Stimulated activated CD4-positive, alpha-beta T cell treated with anti-CD3 and anti-CD28 coated beads, Interleukin-1b, Interleukin-23, amount 100 ng/mL, for 4 hours (primary cell): Measurements from ENCODE around the gene ARL4D.

Experiments used
- DNase-seq, 2 donors: peaks; one replicate each; pipeline ENCODE4 v3.0.0-alpha.2; 2020; ENCODE audit warnings: low read depth in 2 of 2

Gene ARL4D

DNA sequence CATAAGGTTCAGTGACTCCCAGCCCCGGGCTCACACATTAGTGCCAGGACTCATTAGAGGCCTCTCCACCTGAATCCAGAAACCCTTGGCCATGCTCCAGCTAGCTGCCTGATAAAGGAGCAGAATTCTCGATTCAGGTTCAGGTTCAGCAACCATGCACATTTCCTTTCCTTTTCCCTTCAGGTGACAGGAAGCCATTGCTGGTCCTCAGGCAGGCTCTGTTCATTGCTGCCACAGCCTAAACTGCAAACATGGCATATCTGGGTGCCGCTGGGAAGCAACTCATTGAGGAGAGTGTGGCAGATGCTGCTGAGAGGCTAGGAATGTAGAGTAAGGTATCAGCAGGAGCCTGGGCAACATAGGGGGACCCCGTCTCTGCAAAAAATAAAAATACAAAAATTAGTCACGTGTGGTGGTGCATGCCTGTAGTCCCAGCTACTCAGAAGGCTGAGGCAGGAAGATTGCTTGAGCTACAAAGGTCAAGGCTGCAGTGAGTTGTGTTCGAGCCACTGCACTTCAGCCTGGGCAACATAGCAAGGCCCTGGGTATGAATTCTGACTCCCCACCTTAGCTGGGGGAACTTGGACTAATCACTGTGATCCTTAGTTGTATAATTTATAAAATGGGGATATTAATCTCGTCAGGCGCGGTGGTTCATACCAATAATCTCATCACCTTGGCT is 28.7 kb downstream of the ARL4D start:
- DNase-seq = no peak

GRCh38 chr17:43428524-43428923 is 29.7 kb downstream of the ARL4D start:
- no peak for DNase-seq

DNA sequence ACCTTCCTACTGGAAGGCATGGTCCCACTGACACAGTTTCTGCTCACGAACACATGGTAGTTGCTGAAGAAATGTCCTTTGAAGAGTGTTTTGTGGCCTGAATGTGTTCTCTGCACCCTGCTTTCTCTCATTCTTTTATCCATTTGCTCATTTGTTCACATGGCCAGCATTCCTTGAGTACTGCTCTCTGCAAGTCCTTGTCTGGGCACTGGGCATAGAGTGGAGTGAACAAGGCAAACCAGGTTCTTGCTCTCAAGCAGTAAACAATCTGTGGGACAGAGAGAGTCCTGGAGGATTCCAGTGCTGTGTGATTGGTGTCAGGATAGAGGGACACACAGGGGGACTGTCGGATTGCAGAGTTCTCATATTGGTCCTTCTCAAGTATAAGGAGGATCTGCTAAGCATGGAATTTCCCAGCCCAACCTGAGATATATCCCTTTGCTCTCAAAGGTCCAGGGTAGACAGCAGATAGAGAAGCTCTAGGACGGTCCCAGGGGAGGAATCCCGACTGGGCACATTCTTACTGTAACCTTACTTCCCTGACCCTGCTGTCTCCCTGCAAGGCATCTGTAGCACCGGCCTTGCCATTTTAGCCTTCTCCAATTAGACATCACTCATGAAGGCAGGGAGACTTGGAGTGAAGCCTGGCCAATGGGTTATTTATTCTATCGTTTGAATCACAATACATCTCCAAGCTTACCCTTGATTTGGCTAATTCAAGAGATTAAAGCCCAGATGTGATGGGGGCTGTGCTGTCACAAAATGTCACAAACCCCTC is 32.3 kb downstream of the ARL4D start:
- no peak for DNase-seq

GRCh38 chr17:43431714-43432523 is 33.1 kb downstream of the ARL4D start:
- DNase-seq = no peak

DNA sequence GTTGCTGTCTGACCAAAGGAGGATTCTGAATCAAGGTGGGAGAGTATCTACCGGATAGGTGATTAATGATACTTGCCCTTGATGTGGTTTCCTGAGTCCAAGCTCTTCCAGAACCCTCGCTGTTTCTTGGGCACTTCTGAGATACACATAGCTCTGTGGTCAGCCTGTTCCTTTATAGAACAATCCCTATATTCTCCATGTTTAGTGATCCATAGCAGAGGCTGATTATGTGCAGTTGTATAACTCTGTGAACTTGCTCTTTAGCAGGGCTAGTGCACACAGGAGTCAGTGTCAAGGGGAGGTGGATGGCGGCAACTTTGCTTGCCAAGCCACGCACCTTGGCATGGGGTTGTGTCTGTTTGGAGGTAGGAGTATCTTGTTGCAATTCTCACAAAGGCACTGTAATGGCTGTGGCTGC is 36.1 kb downstream of the ARL4D start:
- DNase-seq = no peak

- no peak for DNase-seq
These were observed 39.0 kb downstream of the ARL4D start for GRCh38 chr17:43437756-43438155.

DNA sequence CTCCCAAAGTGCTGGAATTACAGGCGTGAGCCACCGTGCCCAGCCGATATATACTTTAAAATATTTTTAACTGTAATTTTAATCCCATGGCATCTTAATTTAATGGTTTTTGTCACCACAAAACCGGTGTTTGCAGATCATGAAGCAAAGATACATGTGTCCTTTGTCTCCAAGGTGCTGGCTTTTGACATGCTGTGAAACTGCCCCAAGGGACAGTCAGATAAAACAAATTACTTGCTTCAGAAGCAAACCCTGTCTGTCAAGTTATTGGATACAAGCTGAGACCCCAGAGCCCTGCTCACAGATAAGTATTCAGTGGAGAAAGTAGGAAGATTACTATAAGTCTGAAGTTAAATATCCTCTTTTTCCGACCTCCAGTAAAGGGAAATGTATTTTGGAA is 39.8 kb downstream of the ARL4D start:
- DNase-seq = no peak

DNA sequence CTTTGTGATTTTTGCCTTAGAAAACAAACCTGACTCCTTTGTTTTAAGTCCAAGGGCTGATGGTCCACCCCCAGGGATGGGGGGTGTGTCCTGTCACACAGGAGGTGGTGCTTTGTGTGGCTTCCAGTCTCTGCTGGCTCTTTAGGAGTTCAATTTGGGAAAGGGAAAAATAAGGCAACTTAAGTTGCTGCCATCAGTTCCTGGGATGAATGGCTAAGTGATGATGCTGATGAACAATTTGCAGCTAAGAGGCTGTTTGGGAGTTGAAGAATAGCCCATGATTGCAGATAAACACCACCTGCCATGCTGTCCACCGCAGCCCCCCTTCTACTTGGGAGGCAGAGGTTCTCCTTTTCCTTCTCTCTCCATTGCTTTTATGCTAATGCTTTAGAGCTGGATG is 40.2 kb downstream of the ARL4D start:
- no peak for DNase-seq

GRCh38 chr17:43442711-43443110 is 43.9 kb downstream of the ARL4D start:
- no peak for DNase-seq

GRCh38 chr17:43443381-43443780 is 44.6 kb downstream of the ARL4D start:
- no peak for DNase-seq

DNA sequence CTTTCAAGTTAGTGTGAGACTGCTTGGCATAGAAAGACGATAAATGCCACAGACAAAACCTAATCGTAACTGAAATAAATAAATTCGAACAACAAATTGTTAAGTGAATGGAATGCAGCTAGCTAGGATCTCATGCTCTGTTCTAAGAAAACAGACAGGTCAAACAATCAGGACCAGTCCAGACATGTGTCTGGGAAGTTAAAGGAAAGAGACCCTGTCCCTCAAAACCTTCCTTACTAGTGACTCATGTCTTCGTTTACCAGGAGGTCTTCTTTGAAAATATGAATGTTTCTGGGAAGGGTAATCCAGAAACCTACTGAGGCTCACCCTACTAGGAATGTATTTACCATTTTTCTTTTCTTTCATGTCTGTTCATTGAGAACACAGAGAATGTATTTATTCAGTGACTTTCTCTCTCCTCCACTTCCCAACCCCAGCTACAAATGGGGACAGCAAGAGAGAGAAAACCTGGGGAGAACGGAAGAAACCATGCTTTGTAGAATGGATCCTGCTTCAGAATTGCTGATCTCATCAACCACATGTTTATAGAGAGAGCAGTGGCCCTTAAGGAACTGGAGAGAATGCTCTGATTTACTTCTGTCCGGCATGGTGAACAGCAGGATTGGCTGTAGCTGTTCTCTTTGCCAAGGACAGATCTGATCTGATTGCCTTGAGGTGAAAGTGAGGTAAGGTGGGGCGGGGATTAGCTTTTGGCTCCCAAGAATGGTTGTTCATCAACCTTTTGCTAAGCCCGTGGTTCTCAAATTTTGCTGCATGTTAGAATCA is 45.6 kb downstream of the ARL4D start:
- no peak for DNase-seq

- no peak for DNase-seq
These were observed 46.3 kb downstream of the ARL4D start for GRCh38 chr17:43445009-43445589.

- DNase-seq = no peak
These were observed 48.0 kb downstream of the ARL4D start for GRCh38 chr17:43446773-43447172.

- no peak for DNase-seq
These were observed 50.1 kb downstream of the ARL4D start for GRCh38 chr17:43448720-43449469.

GRCh38 chr17:43449470-43450248 is 50.9 kb downstream of the ARL4D start:
- no peak for DNase-seq
